PC-3 (cell line): Measurements from ENCODE around the gene ORC5. TPM values are rescaled to one million over a fixed set of nuclear protein-coding genes. Genes with fewer than 3 reads are reported as not detected.

ENCODE experiments used
- ATAC-seq: fragments of 200-7000 bp; cut with Tn5 transposase; 2 replicates; pipeline ENCODE4 v1.9.1; 2020; ENCODE audit warnings: mild to moderate bottlenecking, moderate library complexity
- BruUV-seq: library from RNA; stranded (reverse); fragments of 400-500 nt; replicated peaks from 2 replicates; lab custom pipeline; 2021; lab: Mats Ljungman, UMichigan
- CTCF ChIA-PET: fragments of 300-600 bp; sonication (Branson Sonifier 250); formaldehyde crosslinking; loops from one replicate; lab custom pipeline; 2022; ENCODE audit warnings: antibody characterized with exemption; lab: Charles Lee
- POLR2A ChIA-PET: fragments of 300-600 bp; sonication (Branson Sonifier 250); formaldehyde crosslinking; loops from one replicate; lab custom pipeline; 2022; ENCODE audit warnings: antibody characterized with exemption; ENCODE audit not compliant: unreplicated experiment; lab: Charles Lee
- DNase-seq: peaks from one replicate; pipeline ENCODE4 v3.0.0-alpha.2; 2015
- H2AFZ ChIP-seq: fragments of 300-600 bp; sonication (generic); 2 replicates; pipeline ENCODE4 v1.6.0; 2016; ENCODE audit warnings: antibody characterized with exemption, low read length
- H3F3A ChIP-seq: fragments of 300-600 bp; sonication (generic); one replicate; pipeline ENCODE4 v1.6.0; 2017; ENCODE audit warnings: antibody characterized with exemption, low read length, control low read depth, mild to moderate bottlenecking; ENCODE audit not compliant: unreplicated experiment
- H3K27ac ChIP-seq: fragments of 300-600 bp; sonication (generic); 2 replicates; pipeline ENCODE4 v1.5.1; 2016; ENCODE audit warnings: mild to moderate bottlenecking, low read length
- H3K27me3 ChIP-seq: fragments of 300-600 bp; sonication (generic); 2 replicates; pipeline ENCODE4 v1.6.1; 2016; ENCODE audit warnings: low read length, mixed read lengths
- H3K36me3 ChIP-seq: fragments of 300-600 bp; sonication (generic); 2 replicates; pipeline ENCODE4 v1.6.1; 2016; ENCODE audit warnings: low read depth, mixed run types, low read length, mixed read lengths
- H3K4me1 ChIP-seq: fragments of 300-600 bp; sonication (generic); 2 replicates; pipeline ENCODE4 v1.5.1; 2016; ENCODE audit warnings: low read length; ENCODE audit not compliant: insufficient read depth
- H3K4me2 ChIP-seq: fragments of 300-600 bp; sonication (generic); 2 replicates; pipeline ENCODE4 v1.6.0; 2016; ENCODE audit warnings: low read length
- H3K4me3 ChIP-seq: fragments of 300-600 bp; sonication (generic); 2 replicates; pipeline ENCODE4 v1.5.1; 2016; ENCODE audit warnings: mild to moderate bottlenecking, low read length, mixed read lengths
- H3K79me2 ChIP-seq: fragments of 300-600 bp; sonication (generic); 2 replicates; pipeline ENCODE4 v1.6.1; 2017; ENCODE audit warnings: low read length, mixed read lengths
- H3K9ac ChIP-seq: fragments of 300-600 bp; sonication (generic); 2 replicates; pipeline ENCODE4 v1.6.0; 2016; ENCODE audit warnings: mild to moderate bottlenecking, low read length
- H3K9me2 ChIP-seq: fragments of 300-600 bp; sonication (generic); replicated peaks from 2 replicates; pipeline ENCODE4 v1.6.1; 2016; ENCODE audit warnings: mixed run types, low read length, mixed read lengths
- H3K9me3 ChIP-seq: fragments of 300-600 bp; sonication (generic); 2 replicates; pipeline ENCODE4 v1.6.1; 2016; ENCODE audit warnings: low read length, mixed read lengths
- H4K20me1 ChIP-seq: fragments of 300-600 bp; sonication (generic); 2 replicates; pipeline ENCODE4 v1.6.1; 2016; ENCODE audit warnings: low read length, mixed read lengths
- EZH2 ChIP-seq: fragments of 300-600 bp; sonication (generic); IDR thresholded peaks from one replicate; pipeline ENCODE4 v1.6.1; 2017; ENCODE audit warnings: antibody characterized with exemption, mild to moderate bottlenecking, low read length; ENCODE audit not compliant: unreplicated experiment
- EZH2phosphoT487 ChIP-seq: fragments of 300-600 bp; sonication (generic); IDR thresholded peaks from 2 replicates; pipeline ENCODE4 v1.6.1; 2018; ENCODE audit warnings: mild to moderate bottlenecking, antibody characterized with exemption, low read length, borderline replicate concordance
- intact Hi-C: fragments of 100-400 bp; cut with micrococcal nuclease; formaldehyde crosslinking; loops from 2 replicates; pipeline ENCODE4 v1.9.0; 2023
- total RNA-seq: library from RNA; depleted of rRNA; stranded (reverse); fragments of >200 nt; gene quantifications from 2 replicates; pipeline ENCODE4 v1.2.3, GENCODE V29; 2014
- TF ChIP-seq, protein P1 (sequence below): fragments of 300-600 bp; sonication (generic); conservative IDR thresholded peaks from 2 replicates; pipeline ENCODE4 v1.5.1; 2017; ENCODE audit warnings: antibody characterized with exemption, low read depth, mild to moderate bottlenecking, low read length

ORC5 gene
- total RNA-seq, 1 experiment from 2014 or later: 34.5 TPM

- H3K9me3 ChIP-seq: no peaks in the 10 kb centered on the region
- DNase-seq (no peak), ATAC-seq (no peak)
- H3K4me3 ChIP-seq: no peak overlapping the region
- H3K9ac ChIP-seq: no peak overlapping the region
- H2AFZ ChIP-seq: no peak overlapping the region
- H3K4me2 ChIP-seq: no peak overlapping the region
- H3K79me2 ChIP-seq: no peaks in the 10 kb centered on the region
- intact Hi-C loops: loop anchor here (1.0 to 5.0 kb wide), 4 partner anchors 22 to 687 kb away; no protein-coding TSS in a partner anchor
- ChIA-PET POLR2A (no interaction called here), CTCF (no interaction called here)
- H3K4me1 ChIP-seq: no peaks in the 10 kb centered on the region
- H3K27ac ChIP-seq: no peak overlapping the region
- H3K27me3 ChIP-seq: peaks cover 12% of the 10 kb centered on the region
- H4K20me1 ChIP-seq: no peaks in the 10 kb centered on the region
- no TSS peak for BruUV-seq
- TF ChIP-seq, protein P1, sequence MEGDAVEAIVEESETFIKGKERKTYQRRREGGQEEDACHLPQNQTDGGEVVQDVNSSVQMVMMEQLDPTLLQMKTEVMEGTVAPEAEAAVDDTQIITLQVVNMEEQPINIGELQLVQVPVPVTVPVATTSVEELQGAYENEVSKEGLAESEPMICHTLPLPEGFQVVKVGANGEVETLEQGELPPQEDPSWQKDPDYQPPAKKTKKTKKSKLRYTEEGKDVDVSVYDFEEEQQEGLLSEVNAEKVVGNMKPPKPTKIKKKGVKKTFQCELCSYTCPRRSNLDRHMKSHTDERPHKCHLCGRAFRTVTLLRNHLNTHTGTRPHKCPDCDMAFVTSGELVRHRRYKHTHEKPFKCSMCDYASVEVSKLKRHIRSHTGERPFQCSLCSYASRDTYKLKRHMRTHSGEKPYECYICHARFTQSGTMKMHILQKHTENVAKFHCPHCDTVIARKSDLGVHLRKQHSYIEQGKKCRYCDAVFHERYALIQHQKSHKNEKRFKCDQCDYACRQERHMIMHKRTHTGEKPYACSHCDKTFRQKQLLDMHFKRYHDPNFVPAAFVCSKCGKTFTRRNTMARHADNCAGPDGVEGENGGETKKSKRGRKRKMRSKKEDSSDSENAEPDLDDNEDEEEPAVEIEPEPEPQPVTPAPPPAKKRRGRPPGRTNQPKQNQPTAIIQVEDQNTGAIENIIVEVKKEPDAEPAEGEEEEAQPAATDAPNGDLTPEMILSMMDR: no peak
- TF ChIP-seq EZH2phosphoT487 (no peak), EZH2 (no peak)
- H3K9me2 ChIP-seq: no peaks in the 10 kb centered on the region
- no peaks in the 10 kb centered on the region for H3F3A ChIP-seq
- no peaks in the 10 kb centered on the region for H3K36me3 ChIP-seq
These were observed 22.8 kb upstream of the ORC5 start for GRCh38 chr7:104230606-104231005.

DNA sequence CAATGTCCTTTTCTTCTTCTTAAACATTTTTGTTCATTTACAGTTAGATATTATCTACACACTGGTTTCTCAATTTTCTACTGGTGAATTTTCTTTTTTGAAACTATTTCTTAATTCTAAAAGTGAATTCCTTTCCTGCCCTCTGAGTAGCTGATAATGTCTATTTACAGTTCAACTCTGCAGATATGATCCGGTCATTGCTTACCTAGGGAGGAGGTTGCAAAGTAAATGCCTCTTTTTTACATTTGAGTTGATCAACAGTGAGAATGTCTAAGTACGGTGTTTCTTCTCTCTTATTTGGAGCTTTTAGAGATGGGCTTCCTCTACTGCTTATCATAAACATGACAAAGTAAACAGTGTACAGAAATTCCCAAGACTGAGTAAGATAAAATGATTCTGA lies 20.6 kb upstream of the ORC5 start:
- Histone ChIP-seq H3K9me2 (no peaks in the 10 kb centered on the region), H3K4me3 (no peak overlapping the region), H3F3A (no peaks in the 10 kb centered on the region), H3K36me3 (no peaks in the 10 kb centered on the region), H2AFZ (no peak overlapping the region), H3K4me2 (no peak overlapping the region), H3K79me2 (no peaks in the 10 kb centered on the region), H3K4me1 (peaks cover 8% of the 10 kb centered on the region; the same call in 1 of the 2 replicates), H3K9ac (no peak overlapping the region), H3K27me3 (peaks cover 12% of the 10 kb centered on the region), H4K20me1 (no peaks in the 10 kb centered on the region), H3K9me3 (no peaks in the 10 kb centered on the region), H3K27ac (no peak overlapping the region)
- intact Hi-C loops: no loop called here
- ChIA-PET POLR2A (no interaction called here), CTCF (no interaction called here)
- TF ChIP-seq, protein P1: no peak
- TF ChIP-seq EZH2 (no peak), EZH2phosphoT487 (no peak)
- ATAC-seq (no peak), DNase-seq (no peak)
- no TSS peak for BruUV-seq

DNA sequence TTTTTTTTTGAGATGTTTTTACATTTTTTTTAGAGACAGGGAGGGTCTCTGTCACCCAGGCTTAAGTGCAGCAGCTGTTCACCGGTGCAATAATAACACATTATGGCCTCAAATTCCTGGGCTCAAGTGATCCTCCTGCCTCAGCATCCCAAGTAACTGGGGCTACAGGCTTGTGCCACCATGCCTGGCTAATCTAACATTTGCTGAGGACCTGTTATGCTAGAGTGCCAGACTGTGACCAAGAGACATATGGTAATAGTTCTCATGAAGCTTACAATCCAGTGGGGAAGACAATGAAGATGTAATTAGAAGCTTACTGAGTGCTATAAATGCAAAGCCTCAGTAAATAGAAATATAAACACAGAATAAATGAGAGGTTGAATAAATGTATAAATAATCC lies 17.6 kb upstream of the ORC5 start:
- H3K9ac ChIP-seq: no peak overlapping the region
- H3K9me2 ChIP-seq: no peaks in the 10 kb centered on the region
- TF ChIP-seq EZH2phosphoT487 (no peak), EZH2 (no peak)
- TF ChIP-seq, protein P1: no peak
- POLR2A ChIA-PET: no interaction called here
- H2AFZ ChIP-seq: no peak overlapping the region
- H3K36me3 ChIP-seq: no peaks in the 10 kb centered on the region
- peaks cover 8% of the 10 kb centered on the region; the same call in 1 of the 2 replicates for H3K4me1 ChIP-seq
- no TSS peak for BruUV-seq
- H3K27me3 ChIP-seq: peaks cover 9% of the 10 kb centered on the region; the same call in 1 of the 2 replicates
- H3K9me3 ChIP-seq: no peaks in the 10 kb centered on the region
- H4K20me1 ChIP-seq: no peaks in the 10 kb centered on the region
- CTCF ChIA-PET: no interaction called here
- H3K27ac ChIP-seq: no peak overlapping the region
- no peak for DNase-seq
- no peak overlapping the region for H3K4me2 ChIP-seq
- H3K79me2 ChIP-seq: no peaks in the 10 kb centered on the region
- no peak for ATAC-seq
- no peaks in the 10 kb centered on the region for H3F3A ChIP-seq
- H3K4me3 ChIP-seq: no peak overlapping the region
- intact Hi-C loops: no loop called here
